ENCODE data around the gene PCCA.
"Not testable (repeated sequence)": the region's sequence is repeated elsewhere in the genome, so short reads cannot be mapped to it uniquely, and the experiment has no call there.

The PCCA gene

DNA sequence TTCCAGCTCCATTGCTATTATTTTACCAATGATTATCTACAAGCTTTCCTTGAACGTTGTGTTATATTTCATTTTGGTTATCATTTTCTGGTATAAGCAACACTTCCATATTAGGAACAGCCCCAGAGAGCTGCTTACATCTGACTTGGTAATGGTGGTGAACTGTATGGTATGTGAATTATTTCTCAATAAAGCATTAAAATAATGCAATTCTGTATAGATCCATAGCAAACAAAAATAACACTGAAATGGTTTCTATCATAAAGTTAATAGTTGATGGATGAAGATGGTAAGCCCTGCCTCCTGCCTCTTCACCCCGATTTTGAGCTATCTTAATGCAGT lies 472.2 kb downstream of the PCCA start:
- DNase-seq = no peak

DNA sequence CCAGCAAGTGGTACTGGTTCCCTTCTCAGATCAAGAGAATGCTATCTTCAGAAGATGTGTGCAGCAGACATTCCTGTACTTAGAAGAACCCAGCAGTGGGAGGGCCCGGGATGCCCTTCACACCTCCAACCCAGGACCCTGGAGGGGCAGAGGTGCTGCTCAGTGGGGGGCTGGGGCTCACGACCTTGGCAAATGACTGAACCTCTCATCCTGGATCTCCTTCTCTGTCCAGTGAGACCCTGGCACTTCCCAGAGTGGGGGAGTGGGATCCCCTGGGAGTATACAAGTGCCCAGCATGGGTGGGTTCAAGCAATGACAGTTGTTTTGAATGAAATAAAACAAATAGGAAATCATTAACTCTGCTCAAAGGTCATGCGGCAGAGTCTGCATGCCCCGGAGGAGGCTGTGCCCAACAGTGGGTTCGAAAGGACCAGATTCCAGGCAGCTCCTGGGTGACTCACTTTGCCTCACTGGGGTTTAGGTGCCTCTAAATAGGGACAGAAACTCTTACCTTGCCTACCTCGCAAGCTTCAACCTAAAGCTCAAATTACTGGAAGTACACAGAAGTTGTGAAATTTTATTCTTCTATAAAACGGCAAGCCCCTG lies 472.8 kb downstream of the PCCA start:
- no peak for DNase-seq

DNA sequence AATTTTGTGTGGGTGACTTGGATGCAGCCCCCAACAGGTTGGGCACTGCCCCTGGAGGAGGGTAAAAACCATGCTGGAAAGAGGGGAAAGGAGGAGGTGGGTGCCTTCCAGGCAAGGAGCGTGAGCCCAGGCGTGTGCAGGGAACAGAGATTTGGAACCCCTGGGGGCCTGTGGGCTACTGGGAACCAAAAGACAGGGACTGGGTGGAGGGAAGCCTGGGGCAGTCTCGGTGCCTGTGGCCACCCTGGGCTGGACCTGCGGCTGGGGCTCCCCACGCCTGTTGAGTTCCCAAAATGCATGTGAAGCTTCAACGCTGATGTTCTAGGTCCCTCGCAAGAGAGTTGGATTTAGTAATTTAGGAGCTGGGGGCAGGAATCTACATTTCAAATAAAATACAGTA lies 474.9 kb downstream of the PCCA start:
- no peak for DNase-seq

DNA sequence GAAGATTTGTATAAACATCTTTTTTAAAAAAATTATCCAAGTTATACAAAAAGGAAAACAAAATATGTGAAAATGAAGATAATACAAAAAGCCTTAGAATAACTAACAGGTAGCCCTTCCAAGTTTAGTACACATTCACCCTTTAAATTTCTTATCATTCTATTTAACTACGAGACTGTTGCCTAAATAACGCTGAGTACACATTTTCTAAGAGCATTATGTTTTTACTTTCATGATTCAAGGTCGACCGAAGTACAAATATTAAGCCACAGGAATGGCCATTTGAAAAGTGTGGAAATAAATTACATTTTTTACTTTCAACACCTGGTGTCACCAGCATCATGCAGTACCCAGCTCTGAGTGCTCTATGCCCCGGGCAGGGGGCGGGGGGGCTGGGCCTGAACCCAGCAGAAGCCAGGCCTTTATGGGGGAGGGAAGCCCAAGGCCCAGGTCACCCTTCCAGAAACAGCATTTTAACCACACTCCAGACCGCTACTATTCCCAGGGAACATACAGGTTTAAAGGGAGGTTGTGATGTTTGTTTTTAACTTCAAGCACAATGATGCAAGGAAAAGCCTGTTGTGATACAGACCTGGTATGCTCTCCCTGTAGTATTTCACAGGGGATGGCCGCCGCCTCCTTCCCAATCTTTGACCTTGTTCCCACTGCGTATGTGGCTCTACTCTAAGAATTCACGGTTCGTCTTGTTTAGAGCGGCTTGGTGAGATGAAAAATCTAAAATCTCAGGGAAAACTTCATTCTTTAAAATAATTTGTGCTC lies 475.7 kb downstream of the PCCA start:
- no peak for DNase-seq

DNA sequence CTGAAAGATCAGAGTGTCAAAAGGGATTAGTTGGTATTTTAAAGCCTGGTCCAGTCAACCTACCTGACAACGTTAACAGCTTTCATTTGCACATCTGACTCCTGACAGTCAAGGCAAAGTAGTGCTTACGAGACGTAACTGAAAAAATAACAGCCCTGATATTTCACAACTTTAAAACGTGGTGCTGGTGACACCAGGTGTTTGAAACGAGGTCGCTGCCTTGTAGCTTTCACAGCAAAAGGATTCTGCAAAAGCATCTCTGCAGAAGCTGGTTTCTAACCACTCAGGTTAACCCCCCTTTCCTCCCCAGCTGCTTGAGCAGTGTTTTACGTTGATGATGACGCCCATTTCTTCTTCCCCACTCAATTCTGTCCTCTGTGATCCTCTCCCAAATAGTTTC lies 476.4 kb downstream of the PCCA start:
- DNase-seq = peak; percentile 18

DNA sequence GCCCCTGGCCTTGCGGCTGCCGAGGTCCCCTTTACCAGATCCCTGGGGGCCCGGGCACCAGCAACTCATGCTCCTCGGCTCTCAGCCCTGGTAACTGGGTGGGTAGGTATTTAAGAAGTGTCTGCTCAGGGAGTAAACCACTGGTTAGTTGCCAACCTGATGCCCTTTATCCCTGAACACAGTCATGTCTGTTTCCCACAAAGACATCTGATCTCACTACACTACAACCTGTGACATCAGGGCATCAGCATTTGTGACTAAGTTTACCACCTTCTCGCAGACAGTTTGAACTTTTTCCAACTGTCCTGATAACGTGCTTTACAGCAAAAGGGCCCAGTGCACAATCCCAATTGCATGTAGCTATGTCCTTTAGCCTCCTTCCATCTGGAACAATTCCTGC lies 477.6 kb downstream of the PCCA start:
- DNase-seq = no peak

DNA sequence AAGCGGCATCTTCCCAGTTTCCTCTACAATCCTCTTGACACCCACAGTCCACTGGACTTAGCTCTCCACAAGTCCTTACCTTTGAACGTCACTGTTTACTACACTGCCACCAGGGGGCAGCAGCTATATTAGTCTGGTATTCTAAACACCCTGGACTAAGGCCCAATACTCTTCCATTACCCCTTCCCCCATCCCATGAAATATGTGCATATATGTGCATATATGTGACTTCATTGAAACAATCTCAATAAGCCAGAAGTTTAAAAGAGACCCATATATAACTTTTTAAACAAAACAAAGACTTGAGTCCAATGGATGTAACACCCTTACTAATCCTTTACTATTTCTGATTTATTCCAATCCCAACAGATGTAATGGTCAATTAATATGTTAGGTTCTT lies 484.2 kb downstream of the PCCA start:
- peak; percentile 82 for DNase-seq

DNA sequence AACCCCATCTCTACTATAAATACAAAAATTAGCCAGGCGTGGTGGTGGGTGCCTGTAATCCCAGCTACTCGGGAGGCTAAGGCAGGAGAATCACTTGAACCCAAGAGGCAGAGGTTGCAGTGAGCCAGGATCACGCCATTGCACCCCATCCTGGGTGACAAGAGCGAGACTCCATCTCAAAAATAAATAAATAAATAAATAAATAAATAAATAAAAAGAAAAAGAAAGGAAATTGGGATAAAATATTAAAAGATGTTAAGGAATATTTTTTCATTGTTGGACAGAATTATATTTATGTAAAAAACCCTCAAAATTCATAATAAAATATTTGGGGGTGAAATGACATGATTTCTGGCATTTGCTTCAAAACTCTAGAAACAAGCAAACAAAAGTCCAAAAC lies 488.3 kb downstream of the PCCA start:
- DNase-seq = not testable (repeated sequence)
